ENCODE measurements around the gene SPTBN5. TPM values are rescaled to one million over a fixed set of nuclear protein-coding genes. Genes with fewer than 3 reads are reported as not detected.

The SPTBN5 gene
- total RNA-seq, 4 donors from 2014 or later = 0.40 to 2.5 (median 1.8) TPM

DNA sequence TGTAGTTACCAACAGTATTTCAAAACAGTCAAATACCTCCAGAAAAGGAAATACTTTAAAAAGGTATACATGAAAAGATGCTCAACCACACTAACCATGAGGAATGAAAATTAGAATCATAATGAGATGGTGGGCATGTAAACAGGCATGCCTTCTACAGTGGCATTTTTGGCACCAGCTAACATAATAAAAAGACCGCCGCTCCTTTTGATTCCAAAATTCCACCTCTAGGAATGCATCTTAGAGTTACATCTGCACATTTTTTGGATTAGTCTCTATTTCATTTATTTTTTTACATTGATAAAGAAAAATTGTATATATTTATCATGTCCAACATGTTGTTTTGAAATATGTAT, 37.0 kb upstream of the SPTBN5 start:
- H3K27ac ChIP-seq = no peak overlapping the region
- DNase-seq = no peak
- peaks cover 4 to 64% of the 10 kb centered on the region in 2 donors for H3K4me1 ChIP-seq
- no peaks in the 10 kb centered on the region for H3K27me3 ChIP-seq
- H3K4me3 ChIP-seq (replicated peaks in 1 of 3) = no peak overlapping the region
- TF ChIP-seq, protein P1, sequence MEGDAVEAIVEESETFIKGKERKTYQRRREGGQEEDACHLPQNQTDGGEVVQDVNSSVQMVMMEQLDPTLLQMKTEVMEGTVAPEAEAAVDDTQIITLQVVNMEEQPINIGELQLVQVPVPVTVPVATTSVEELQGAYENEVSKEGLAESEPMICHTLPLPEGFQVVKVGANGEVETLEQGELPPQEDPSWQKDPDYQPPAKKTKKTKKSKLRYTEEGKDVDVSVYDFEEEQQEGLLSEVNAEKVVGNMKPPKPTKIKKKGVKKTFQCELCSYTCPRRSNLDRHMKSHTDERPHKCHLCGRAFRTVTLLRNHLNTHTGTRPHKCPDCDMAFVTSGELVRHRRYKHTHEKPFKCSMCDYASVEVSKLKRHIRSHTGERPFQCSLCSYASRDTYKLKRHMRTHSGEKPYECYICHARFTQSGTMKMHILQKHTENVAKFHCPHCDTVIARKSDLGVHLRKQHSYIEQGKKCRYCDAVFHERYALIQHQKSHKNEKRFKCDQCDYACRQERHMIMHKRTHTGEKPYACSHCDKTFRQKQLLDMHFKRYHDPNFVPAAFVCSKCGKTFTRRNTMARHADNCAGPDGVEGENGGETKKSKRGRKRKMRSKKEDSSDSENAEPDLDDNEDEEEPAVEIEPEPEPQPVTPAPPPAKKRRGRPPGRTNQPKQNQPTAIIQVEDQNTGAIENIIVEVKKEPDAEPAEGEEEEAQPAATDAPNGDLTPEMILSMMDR (IDR thresholded peaks at IDR 0.05) = no peak
- no peak for TF ChIP-seq POLR2A (IDR thresholded peaks at IDR 0.05)
- H3K36me3 ChIP-seq = no peaks in the 10 kb centered on the region
- intact Hi-C loops (cut with DNase I) = no loop called here
- no peaks in the 10 kb centered on the region for H3K9me3 ChIP-seq
- WGBS, 2 donors = 88 to 94% methylated on average over 2 of the region's 2 CpGs

- WGBS, 2 donors = 76 to 81% methylated on average over 8 of the region's 8 CpGs
- intact Hi-C loops (cut with DNase I) = no loop called here
- Histone ChIP-seq H3K4me1 (peaks cover 4 to 62% of the 10 kb centered on the region in 2 donors), H3K9me3 (no peaks in the 10 kb centered on the region), H3K4me3 (replicated peaks in 1 of 3) (no peak overlapping the region), H3K27ac (peak overlapping the region in 1 of 3 donors; percentile 64), H3K27me3 (no peaks in the 10 kb centered on the region), H3K36me3 (no peaks in the 10 kb centered on the region)
- TF ChIP-seq, protein P1 (IDR thresholded peaks at IDR 0.05) = no peak
- TF ChIP-seq POLR2A (IDR thresholded peaks at IDR 0.05) = no peak
- no peak for DNase-seq
Observed at GRCh38 chr15:41930221-41930866, 36.5 kb upstream of the SPTBN5 start.

- Histone ChIP-seq H3K27me3 (no peaks in the 10 kb centered on the region), H3K4me1 (peaks cover 4 to 48% of the 10 kb centered on the region in 2 donors), H3K4me3 (replicated peaks in 1 of 3) (no peak overlapping the region), H3K36me3 (no peaks in the 10 kb centered on the region), H3K9me3 (no peaks in the 10 kb centered on the region), H3K27ac (peak overlapping the region in 2 of 3 donors; percentile 14 to 64)
- DNase-seq = peak in 1 of 2 donors; percentile 45
- intact Hi-C loops (cut with DNase I) = no loop called here
- WGBS, 2 donors = 62 to 68% methylated on average over 16 of the region's 16 CpGs
- TF ChIP-seq POLR2A (IDR thresholded peaks at IDR 0.05) = no peak
- TF ChIP-seq, protein P1 (IDR thresholded peaks at IDR 0.05) = no peak
Observed at GRCh38 chr15:41928637-41929620, 35.1 kb upstream of the SPTBN5 start.

DNA sequence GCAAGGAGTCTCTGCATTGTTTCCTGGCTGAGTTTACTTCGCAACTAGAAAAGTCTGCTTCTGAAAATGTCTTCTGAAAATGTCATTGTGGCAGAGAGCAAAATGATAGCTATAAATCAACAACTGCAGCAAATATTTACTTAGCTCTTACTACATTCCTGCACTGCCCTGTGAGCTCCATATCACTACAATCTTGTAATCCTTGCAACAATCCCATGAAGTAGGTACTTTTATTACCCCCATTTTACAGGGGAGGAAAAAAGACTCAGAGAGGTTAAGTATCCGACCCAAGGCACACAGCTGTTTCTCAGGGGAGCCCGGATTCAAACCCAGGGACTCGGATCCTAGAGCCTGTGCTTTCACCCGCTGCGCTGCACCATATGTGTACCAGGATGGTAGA, 34.2 kb upstream of the SPTBN5 start:
- Histone ChIP-seq H3K27ac (peak overlapping the region in 1 of 3 donors; percentile 64), H3K4me1 (peaks cover 4 to 49% of the 10 kb centered on the region in 2 donors)

More for the DNA sequence above, 34.2 kb upstream of the SPTBN5 start:
- no peak overlapping the region for H3K4me3 ChIP-seq (replicated peaks in 1 of 3)
- WGBS, 2 donors = 78 to 86% methylated on average over 6 of the region's 6 CpGs
- intact Hi-C loops (cut with DNase I) = no loop called here
- TF ChIP-seq POLR2A (IDR thresholded peaks at IDR 0.05) = no peak
- TF ChIP-seq, protein P1 (IDR thresholded peaks at IDR 0.05) = no peak
- H3K27me3 ChIP-seq = no peaks in the 10 kb centered on the region
- no peak for DNase-seq
- no peaks in the 10 kb centered on the region for H3K9me3 ChIP-seq
- H3K36me3 ChIP-seq = no peaks in the 10 kb centered on the region
